MCF 10A (cell line): ENCODE results near the gene ITGA3. TPM values are rescaled to one million over a fixed set of nuclear protein-coding genes. Genes with fewer than 3 reads are reported as not detected.

Experiments
- BruUV-seq: library from RNA; stranded (reverse); fragments of 400-500 nt; replicated peaks from 2 replicates; lab custom pipeline; 2021; lab: Mats Ljungman, UMichigan
- CTCF ChIA-PET: fragments of 300-600 bp; sonication (Branson Sonifier 250); formaldehyde crosslinking; extraction: SDS; loops from one replicate; lab custom pipeline; 2021; ENCODE audit warnings: antibody characterized with exemption, inconsistent platforms; lab: Yijun Ruan, JAX
- POLR2A ChIA-PET: fragments of 300-600, 350-650 bp; sonication (Branson Sonifier 250); formaldehyde crosslinking; extraction: SDS; loops from one replicate; lab custom pipeline; 2020; ENCODE audit warnings: antibody characterized with exemption, inconsistent platforms; lab: Yijun Ruan, JAX
- DNase-seq: peaks from one replicate; pipeline ENCODE4 v3.0.0-alpha.2; 2018; ENCODE audit not compliant: unreplicated experiment
- H3K27ac Mint-ChIP-seq: one replicate; pipeline ENCODE4 v1.8.0; 2022; ENCODE audit warnings: mild to moderate bottlenecking, low read depth, mixed read lengths; ENCODE audit not compliant: unreplicated experiment
- H3K27me3 Mint-ChIP-seq: one replicate; pipeline ENCODE4 v1.8.0; 2022; ENCODE audit warnings: mixed read lengths; ENCODE audit not compliant: insufficient read depth, unreplicated experiment
- H3K36me3 Mint-ChIP-seq: one replicate; pipeline ENCODE4 v1.8.0; 2022; ENCODE audit warnings: mild to moderate bottlenecking, moderate library complexity, mixed read lengths; ENCODE audit not compliant: insufficient read depth, unreplicated experiment
- H3K4me1 Mint-ChIP-seq: one replicate; pipeline ENCODE4 v1.8.0; 2022; ENCODE audit warnings: mixed read lengths; ENCODE audit not compliant: insufficient read depth, unreplicated experiment
- H3K4me3 Mint-ChIP-seq: one replicate; pipeline ENCODE4 v1.8.0; 2022; ENCODE audit warnings: mild to moderate bottlenecking, moderate library complexity, mixed read lengths; ENCODE audit not compliant: unreplicated experiment
- H3K9me3 Mint-ChIP-seq: one replicate; pipeline ENCODE4 v1.8.0; 2022; ENCODE audit warnings: mixed read lengths; ENCODE audit not compliant: unreplicated experiment
- intact Hi-C: fragments of 100-400 bp; cut with micrococcal nuclease; formaldehyde crosslinking; loops from 2 replicates; pipeline ENCODE4 v1.14.1; 2022
- total RNA-seq: library from RNA; stranded (reverse); gene quantifications from 2 replicates; pipeline ENCODE4 v1.2.3, GENCODE V29; 2022
- TF ChIP-seq, protein P1 (sequence below): fragments of 200-600 bp; IDR thresholded peaks from one replicate; pipeline ENCODE4 v1.8.0; 2022; ENCODE audit warnings: antibody characterized with exemption, mild to moderate bottlenecking; ENCODE audit not compliant: unreplicated experiment

Gene ITGA3
- total RNA-seq, 1 experiment from 2014 or later = 588 TPM

DNA sequence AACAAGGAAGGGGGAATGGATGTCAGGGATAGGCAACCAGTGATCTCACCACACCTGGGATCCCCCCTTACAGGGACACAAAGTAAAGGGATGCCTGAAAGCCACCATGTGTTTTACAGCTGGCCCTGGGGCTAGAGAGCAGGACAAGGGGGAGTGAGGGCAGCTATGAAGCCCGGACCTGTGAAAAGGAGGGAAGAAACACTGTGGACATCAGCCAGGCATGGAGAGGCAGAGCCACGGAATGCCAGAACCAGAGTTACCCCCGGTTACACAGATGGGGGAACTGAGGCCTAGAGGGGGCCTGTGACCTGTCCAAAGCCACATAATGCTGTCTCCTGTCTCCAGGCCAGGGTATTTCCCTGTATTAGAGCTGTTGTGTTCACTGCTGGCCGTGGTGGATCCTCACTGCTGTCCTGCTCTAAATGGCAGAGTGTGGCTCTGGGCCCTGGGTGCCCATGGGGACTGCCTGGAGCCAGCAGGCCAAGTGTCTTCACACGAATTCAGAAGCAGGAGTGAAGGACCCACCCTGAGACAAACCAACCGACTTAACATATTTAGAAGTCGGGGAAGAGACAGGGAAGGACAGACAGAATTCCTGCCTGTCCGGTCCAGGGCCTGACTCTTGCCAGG, 29.7 kb upstream of the ITGA3 start:
- H3K4me1 Mint-ChIP-seq = peaks cover 28% of the 10 kb centered on the region
- intact Hi-C loops = loop anchor here (2.0 kb wide), 1 partner anchor 69 kb away; the partner anchor contains the start of gene PDK2

DNA sequence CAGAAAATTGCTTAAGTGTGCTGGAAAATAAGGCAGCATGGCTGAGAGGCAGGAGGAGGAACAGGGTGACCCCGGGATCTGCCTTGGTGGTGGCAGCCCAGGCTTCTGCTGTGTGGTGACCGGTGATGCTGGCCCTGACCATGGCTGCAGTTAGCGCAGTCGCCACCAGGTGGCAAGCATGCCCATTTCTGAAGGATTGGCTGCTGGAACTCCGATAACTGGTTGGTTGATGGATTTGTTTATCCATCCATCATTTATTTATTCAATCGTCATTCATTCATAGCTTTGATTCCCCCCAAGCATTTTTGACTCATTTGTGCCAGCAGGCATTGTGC, 29.1 kb upstream of the ITGA3 start:
- Mint-ChIP-seq H3K9me3 (no peaks in the 10 kb centered on the region), H3K27ac (no peak overlapping the region), H3K27me3 (peaks cover 2% of the 10 kb centered on the region), H3K4me3 (peak overlapping the region; percentile 82), H3K36me3 (no peaks in the 10 kb centered on the region), H3K4me1 (peaks cover 22% of the 10 kb centered on the region)
- BruUV-seq = no TSS peak
- ChIA-PET CTCF (interaction anchor here (0.6 to 5.6 kb wide), 17 partner anchors 9 to 266 kb away, joined by 3 to 72 read pairs (median 5); partner anchors contain the start of gene ITGA3), POLR2A (interaction anchor here (0.6 to 15.8 kb wide), 12 partner anchors 19 to 248 kb away, joined by 3 to 329 read pairs (median 15); partner anchors contain the start of genes ITGA3, PDK2 and TMEM92)
- DNase-seq = peak; percentile 89
- intact Hi-C loops = loop anchor here (1.0 to 2.0 kb wide), 4 partner anchors 28 to 124 kb away; partner anchors contain the start of gene PDK2
- TF ChIP-seq, protein P1, sequence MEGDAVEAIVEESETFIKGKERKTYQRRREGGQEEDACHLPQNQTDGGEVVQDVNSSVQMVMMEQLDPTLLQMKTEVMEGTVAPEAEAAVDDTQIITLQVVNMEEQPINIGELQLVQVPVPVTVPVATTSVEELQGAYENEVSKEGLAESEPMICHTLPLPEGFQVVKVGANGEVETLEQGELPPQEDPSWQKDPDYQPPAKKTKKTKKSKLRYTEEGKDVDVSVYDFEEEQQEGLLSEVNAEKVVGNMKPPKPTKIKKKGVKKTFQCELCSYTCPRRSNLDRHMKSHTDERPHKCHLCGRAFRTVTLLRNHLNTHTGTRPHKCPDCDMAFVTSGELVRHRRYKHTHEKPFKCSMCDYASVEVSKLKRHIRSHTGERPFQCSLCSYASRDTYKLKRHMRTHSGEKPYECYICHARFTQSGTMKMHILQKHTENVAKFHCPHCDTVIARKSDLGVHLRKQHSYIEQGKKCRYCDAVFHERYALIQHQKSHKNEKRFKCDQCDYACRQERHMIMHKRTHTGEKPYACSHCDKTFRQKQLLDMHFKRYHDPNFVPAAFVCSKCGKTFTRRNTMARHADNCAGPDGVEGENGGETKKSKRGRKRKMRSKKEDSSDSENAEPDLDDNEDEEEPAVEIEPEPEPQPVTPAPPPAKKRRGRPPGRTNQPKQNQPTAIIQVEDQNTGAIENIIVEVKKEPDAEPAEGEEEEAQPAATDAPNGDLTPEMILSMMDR = peak; percentile 91

More for the DNA sequence above, 29.7 kb upstream of the ITGA3 start:
- Mint-ChIP-seq H3K9me3 (no peaks in the 10 kb centered on the region), H3K36me3 (no peaks in the 10 kb centered on the region), H3K4me3 (no peak overlapping the region), H3K27me3 (peaks cover 8% of the 10 kb centered on the region), H3K27ac (no peak overlapping the region)
- ChIA-PET CTCF (interaction anchor here (0.6 to 5.6 kb wide), 15 partner anchors 9 to 1265 kb away, joined by 3 to 72 read pairs (median 6); partner anchors contain the start of gene ITGA3), POLR2A (interaction anchor here (0.6 to 15.8 kb wide), 10 partner anchors 29 to 248 kb away, joined by 3 to 329 read pairs (median 4); partner anchors contain the start of genes ITGA3, PDK2 and TMEM92)
- no peak for DNase-seq
- TF ChIP-seq, protein P1 = no peak
- no TSS peak for BruUV-seq

DNA sequence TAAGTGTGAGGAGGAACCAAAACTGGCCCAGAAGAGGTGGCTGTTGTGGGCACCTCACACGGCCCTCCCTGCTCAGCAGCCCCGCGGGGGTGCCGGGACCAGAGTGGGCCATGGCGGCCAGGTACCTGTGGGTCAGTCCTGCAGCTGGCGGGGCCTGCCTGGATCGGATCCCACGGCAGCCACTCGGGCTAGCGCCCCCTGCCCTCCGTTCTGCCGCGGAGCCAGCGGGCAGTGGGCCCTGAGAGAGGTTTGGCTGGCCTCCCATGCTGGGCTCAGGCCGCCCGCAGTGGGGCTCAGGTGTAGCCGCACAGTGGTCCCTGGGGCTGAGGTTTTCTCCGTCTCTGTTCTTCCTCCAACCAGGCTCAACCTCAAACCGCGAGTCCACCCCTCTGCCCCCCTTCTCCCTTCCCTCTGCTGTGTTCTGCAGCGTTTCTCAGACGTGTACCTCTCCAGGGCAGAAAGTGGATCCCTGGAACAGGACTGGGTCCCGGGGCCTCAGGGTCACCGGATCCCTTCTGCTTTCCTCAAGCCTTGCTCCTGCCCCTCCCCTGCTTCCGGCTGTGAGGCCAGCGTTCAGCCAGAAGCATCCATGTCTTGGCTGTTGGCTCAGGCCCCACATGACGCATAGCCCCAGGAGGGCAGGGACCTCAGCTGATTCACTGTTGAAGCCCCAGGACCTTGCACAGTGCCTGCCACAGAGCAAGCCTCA, 28.6 kb upstream of the ITGA3 start:
- H3K27me3 Mint-ChIP-seq = no peaks in the 10 kb centered on the region
- POLR2A ChIA-PET = interaction anchor here (0.7 to 15.8 kb wide), 19 partner anchors 13 to 151 kb away, joined by 3 to 329 read pairs (median 5); partner anchors contain the start of genes ITGA3 and PDK2
- CTCF ChIA-PET = interaction anchor here (0.6 to 5.6 kb wide), 20 partner anchors 10 to 400 kb away, joined by 3 to 72 read pairs (median 4); partner anchors contain the start of gene ITGA3

More for the DNA sequence above, 28.6 kb upstream of the ITGA3 start:
- Mint-ChIP-seq H3K36me3 (no peaks in the 10 kb centered on the region), H3K9me3 (no peaks in the 10 kb centered on the region), H3K27ac (peak overlapping the region; percentile 84), H3K4me1 (peaks cover 22% of the 10 kb centered on the region), H3K4me3 (peak overlapping the region; percentile 82)
- TSS peak; percentile 87 for BruUV-seq
- TF ChIP-seq, protein P1 = no peak
- peak; percentile 98 for DNase-seq
- intact Hi-C loops = loop anchor here (1.0 to 2.0 kb wide), 4 partner anchors 28 to 124 kb away; partner anchors contain the start of gene PDK2
